A673 (cell line): ENCODE results near the gene IP6K1.

ENCODE experiments used
- CTCF ChIP-seq: fragments of 300-800, 200-600 bp; sonication (generic); conservative IDR thresholded peaks from 2 replicates; pipeline ENCODE4 v1.5.1; 2017; ENCODE audit warnings: low read depth, mild to moderate bottlenecking, antibody characterized with exemption, low read length, moderate library complexity, mixed read lengths
- EZH2 ChIP-seq: fragments of 200-600 bp; sonication (generic); IDR thresholded peaks from 2 replicates; pipeline ENCODE4 v1.6.1; 2017; ENCODE audit warnings: borderline replicate concordance, low read depth, mild to moderate bottlenecking, mixed read lengths, antibody characterized with exemption, low read length; ENCODE audit not compliant: poor library complexity, severe bottlenecking

- TF ChIP-seq CTCF (no peak), EZH2 (no peak)
Measured at GRCh38 chr3:49769286-49769915, 16.9 kb downstream of the IP6K1 start.
